AML-193 (cell line): Measurements from ENCODE around the gene ARRB2.

ENCODE experiments used
- DNase-seq, 2 experiments: peaks; one replicate each; lab custom pipeline; 2025; lab: John Stamatoyannopoulos, UW

Gene ARRB2

GRCh38 chr17:4759776-4760236 lies 49.4 kb downstream of the ARRB2 start:
- no peak for DNase-seq

DNA sequence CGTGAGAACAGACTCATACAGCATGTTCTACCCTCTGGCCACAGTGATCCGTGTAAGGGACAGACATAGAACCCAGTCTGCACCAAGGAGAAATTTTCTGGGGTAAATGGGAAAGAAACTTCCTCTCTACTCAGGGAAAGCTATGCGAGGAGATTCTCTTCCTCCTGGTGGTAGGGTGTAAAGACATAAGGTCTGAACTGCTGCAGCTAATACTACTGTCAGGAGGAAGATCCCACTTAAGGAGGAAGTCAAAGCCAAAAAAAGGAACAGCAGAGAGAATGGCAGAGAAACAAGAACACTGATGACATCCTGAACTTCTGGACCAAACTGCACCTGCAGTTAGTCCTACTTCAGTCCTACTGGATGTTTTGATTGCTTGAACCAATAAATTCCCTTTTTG lies 54.2 kb downstream of the ARRB2 start:
- peak; percentile 27 to 47 for DNase-seq

DNA sequence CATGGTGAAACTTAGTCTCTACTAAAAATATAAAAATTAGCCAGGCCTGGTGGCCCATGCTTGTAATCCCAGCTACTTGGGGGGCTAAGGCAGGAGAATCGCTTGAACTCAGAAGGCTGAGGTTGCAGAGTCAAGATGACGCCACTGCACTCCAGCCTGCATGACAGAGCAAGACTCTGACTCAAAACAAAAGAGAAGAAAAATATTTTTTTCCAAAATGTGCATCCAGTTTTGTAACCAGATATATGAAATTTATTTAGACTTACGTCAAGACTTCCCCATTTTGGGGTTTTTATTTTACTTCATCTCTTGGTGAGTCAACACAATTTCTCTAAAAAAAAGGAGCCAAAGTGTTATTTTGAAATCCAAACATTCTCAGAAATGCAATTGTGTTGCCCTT lies 55.8 kb downstream of the ARRB2 start:
- DNase-seq: peak; percentile 37 to 45

DNA sequence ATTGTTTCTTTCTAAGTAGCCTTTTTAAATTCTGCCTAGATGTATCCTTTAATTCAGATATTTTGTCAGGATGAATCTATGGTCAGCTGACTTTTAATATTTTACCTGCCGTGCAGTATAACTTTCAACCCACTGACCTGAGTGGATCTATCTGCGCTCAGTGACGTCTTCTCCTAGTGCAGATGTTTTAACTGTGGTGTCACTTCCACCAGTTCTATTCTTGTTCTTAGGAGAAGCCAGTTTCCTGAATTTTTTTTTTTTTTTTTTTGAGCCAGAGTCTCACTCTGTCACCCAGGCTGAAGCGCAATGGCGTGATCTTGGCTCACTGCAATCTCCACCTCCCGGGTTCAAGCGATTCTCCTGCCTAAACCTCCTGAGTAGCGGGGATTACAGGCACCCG lies 56.3 kb downstream of the ARRB2 start:
- no peak for DNase-seq

GRCh38 chr17:4768298-4768697 lies 57.9 kb downstream of the ARRB2 start:
- no peak for DNase-seq

GRCh38 chr17:4769628-4770027 lies 59.2 kb downstream of the ARRB2 start:
- DNase-seq: no peak
